ENCODE data around the gene HP1BP3.

- TF ChIP-seq CTCF (conservative IDR thresholded peaks at IDR 0.05) (no peak), ZFX (IDR thresholded peaks at IDR 0.05) (no peak)
Observed at GRCh38 chr1:20719261-20719660, 67.8 kb downstream of the HP1BP3 start.
